ENCODE results near the gene APOL6. TPM values are rescaled to one million over a fixed set of nuclear protein-coding genes. Genes with fewer than 3 reads are reported as not detected.

The APOL6 gene
- total and polyA plus RNA-seq, 9 of the 15 experiments (the other 6 are each of a cell fraction or from before 2014, with no cell fraction given) = 0.29 to 1.2 (median 0.70) TPM

GRCh38 chr22:35628732-35629131 lies 19.5 kb upstream of the APOL6 start:
- intact Hi-C loops (cut with micrococcal nuclease) (no loop called here), in situ Hi-C loops (cut with MboI) (loop anchor here (10.0 kb wide), 1 partner anchor 296 kb away; no protein-coding TSS in a partner anchor)
- DNase-seq (ENCODE audit: extremely low read depth in 1 of 4, low spot score in 3 of 4) = no peak
- POLR2A ChIA-PET = no interaction called here
- Histone ChIP-seq H3K4me2 (ENCODE audit: insufficient read depth, low read length) (no peak overlapping the region), H3K36me3 (ENCODE audit: control insufficient read depth, insufficient read depth, low read length) (no peaks in the 10 kb centered on the region), H3K9me3 (replicated peaks; ENCODE audit: control insufficient read depth, insufficient read depth, low read depth, low read length) (no peaks in the 10 kb centered on the region), H3K27me3 (ENCODE audit: control insufficient read depth in 2 of 2, insufficient read depth in 2 of 2, low read length in 2 of 2) (no peaks in the 10 kb centered on the region), H3K27ac (ENCODE audit: extremely low read depth, low read depth, low read length) (no peak overlapping the region), H4K20me1 (replicated peaks; ENCODE audit: control insufficient read depth, insufficient read depth, low read length) (no peaks in the 10 kb centered on the region), H3K4me3 (no peak overlapping the region), H3K4me1 (replicated peaks in 1 of 2; ENCODE audit: control insufficient read depth in 2 of 2, insufficient read depth in 2 of 2, low read length in 2 of 2) (peaks cover 0 to 7% of the 10 kb centered on the region in 2 experiments; a peak in 2 of 5 replicates), H3K9me1 (ENCODE audit: control insufficient read depth, insufficient read depth, low read length) (no peaks in the 10 kb centered on the region), H3K79me2 (ENCODE audit: control insufficient read depth, insufficient read depth, low read length) (no peaks in the 10 kb centered on the region), H2AFZ (ENCODE audit: low read depth, low read length) (no peak overlapping the region), H3K9ac (ENCODE audit: insufficient read depth in 1 of 2, low read depth in 2 of 2, low read length in 2 of 2) (no peak overlapping the region)
- BruUV-seq (replicated peaks) = no TSS peak
- no peak for FAIRE-seq
- 28% methylated on average over 3 of the region's 3 CpGs for whole genome bisulfite sequencing (ENCODE audit: insufficient coverage, low coverage, missing lambda C conversion rate)
- TF ChIP-seq ZNF354B (CRISPR knock-in tag; IDR thresholded peaks at IDR 0.05) = no peak
- TF ChIP-seq NELFE (IDR thresholded peaks at IDR 0.05; ENCODE audit: insufficient read depth, insufficient read length) = no peak
- TF ChIP-seq, protein P1, sequence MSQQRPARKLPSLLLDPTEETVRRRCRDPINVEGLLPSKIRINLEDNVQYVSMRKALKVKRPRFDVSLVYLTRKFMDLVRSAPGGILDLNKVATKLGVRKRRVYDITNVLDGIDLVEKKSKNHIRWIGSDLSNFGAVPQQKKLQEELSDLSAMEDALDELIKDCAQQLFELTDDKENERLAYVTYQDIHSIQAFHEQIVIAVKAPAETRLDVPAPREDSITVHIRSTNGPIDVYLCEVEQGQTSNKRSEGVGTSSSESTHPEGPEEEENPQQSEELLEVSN (IDR thresholded peaks at IDR 0.05; ENCODE audit: borderline replicate concordance in 1 of 2, extremely low read depth in 1 of 2, insufficient read depth in 1 of 2, insufficient read length in 1 of 2, low read depth in 1 of 2, low read length in 1 of 2, poor library complexity in 1 of 2, severe bottlenecking in 1 of 2) = no peak
- no peak for TF ChIP-seq ZNF197 (CRISPR knock-in tag; IDR thresholded peaks at IDR 0.05; ENCODE audit: low read depth)
- TF ChIP-seq SREBF1 (IDR thresholded peaks at IDR 0.05; ENCODE audit: borderline replicate concordance, low read depth, low read length) = no peak
- TF ChIP-seq SETDB1 (IDR thresholded peaks at IDR 0.05; ENCODE audit: low read length) = no peak
- TF ChIP-seq HMG20B (CRISPR knock-in tag; IDR thresholded peaks at IDR 0.05) = no peak
- no peak for TF ChIP-seq HMG20A (CRISPR knock-in tag; conservative IDR thresholded peaks at IDR 0.05)
- no peak for TF ChIP-seq MAZ (CRISPR knock-in tag; conservative IDR thresholded peaks at IDR 0.05 in 1 of 2, IDR thresholded peaks at IDR 0.05 in 1 of 2)
- no peak for TF ChIP-seq ZNF583 (CRISPR knock-in tag; IDR thresholded peaks at IDR 0.05)
- TF ChIP-seq, protein P2, sequence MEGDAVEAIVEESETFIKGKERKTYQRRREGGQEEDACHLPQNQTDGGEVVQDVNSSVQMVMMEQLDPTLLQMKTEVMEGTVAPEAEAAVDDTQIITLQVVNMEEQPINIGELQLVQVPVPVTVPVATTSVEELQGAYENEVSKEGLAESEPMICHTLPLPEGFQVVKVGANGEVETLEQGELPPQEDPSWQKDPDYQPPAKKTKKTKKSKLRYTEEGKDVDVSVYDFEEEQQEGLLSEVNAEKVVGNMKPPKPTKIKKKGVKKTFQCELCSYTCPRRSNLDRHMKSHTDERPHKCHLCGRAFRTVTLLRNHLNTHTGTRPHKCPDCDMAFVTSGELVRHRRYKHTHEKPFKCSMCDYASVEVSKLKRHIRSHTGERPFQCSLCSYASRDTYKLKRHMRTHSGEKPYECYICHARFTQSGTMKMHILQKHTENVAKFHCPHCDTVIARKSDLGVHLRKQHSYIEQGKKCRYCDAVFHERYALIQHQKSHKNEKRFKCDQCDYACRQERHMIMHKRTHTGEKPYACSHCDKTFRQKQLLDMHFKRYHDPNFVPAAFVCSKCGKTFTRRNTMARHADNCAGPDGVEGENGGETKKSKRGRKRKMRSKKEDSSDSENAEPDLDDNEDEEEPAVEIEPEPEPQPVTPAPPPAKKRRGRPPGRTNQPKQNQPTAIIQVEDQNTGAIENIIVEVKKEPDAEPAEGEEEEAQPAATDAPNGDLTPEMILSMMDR (IDR thresholded peaks at IDR 0.05 in 2 of 3, conservative IDR thresholded peaks at IDR 0.05 in 1 of 3; ENCODE audit: insufficient read depth in 2 of 3, low read depth in 1 of 3, low read length in 3 of 3) = no peak
- TF ChIP-seq POLR2AphosphoS5 (IDR thresholded peaks at IDR 0.05; ENCODE audit: control insufficient read depth, insufficient read depth, low read depth, low read length) = no peak
- no peak for TF ChIP-seq PCBP1 (IDR thresholded peaks at IDR 0.05; ENCODE audit: low read depth, low read length, poor library complexity, severe bottlenecking)
- TF ChIP-seq TCF3 (CRISPR knock-in tag; IDR thresholded peaks at IDR 0.05) = no peak
- TF ChIP-seq ARID2 (IDR thresholded peaks at IDR 0.05) = no peak
- TF ChIP-seq PHB2 (IDR thresholded peaks at IDR 0.05; ENCODE audit: low read depth) = no peak
- ATAC-seq = no peak
- CTCF ChIA-PET (ENCODE audit: low intra/inter-chr PET ratio) = no interaction called here
